Kidney (tissue), 14 donors: Measurements from ENCODE around the gene NRXN3. TPM values are rescaled to one million over a fixed set of nuclear protein-coding genes. Genes with fewer than 3 reads are reported as not detected.
A peak's percentile ranks its signal among the peaks of the same experiment; 100 is the strongest.

ENCODE experiments used
- DNase-seq, 5 donors: peaks; one replicate each; pipeline ENCODE4 v3.0.0-alpha.2; 2013 to 2020
- FAIRE-seq: peaks from 2 replicates; lab custom pipeline; 2012; peaks lifted over from hg19 to GRCh38; lab: Jason Lieb, UNC
- H3K27ac ChIP-seq, 2 donors: one replicate each; pipeline ENCODE4 v1.7.0; 2013; ENCODE audit warnings: low read depth in 2 of 2, low read length in 2 of 2, inconsistent platforms in 1 of 2
- H3K27me3 ChIP-seq: one replicate; pipeline ENCODE4 v1.7.1; 2013; ENCODE audit warnings: low read length, inconsistent platforms; ENCODE audit not compliant: control insufficient read depth, insufficient read depth
- H3K36me3 ChIP-seq, 3 donors: one replicate each; pipeline versions ENCODE4 v1.7.0 to v1.7.1; 2013; ENCODE audit warnings: low read length in 3 of 3, control low read depth in 1 of 3, inconsistent platforms in 1 of 3; ENCODE audit not compliant: insufficient read depth in 3 of 3, control insufficient read depth in 2 of 3
- H3K4me1 ChIP-seq, 3 donors: one replicate each; pipeline versions ENCODE4 v1.7.0 to v1.7.1; 2013; ENCODE audit warnings: low read length in 3 of 3, inconsistent platforms in 1 of 3, low read depth in 1 of 3; ENCODE audit not compliant: control insufficient read depth in 2 of 3, insufficient read depth in 2 of 3
- H3K4me3 ChIP-seq, 3 donors: one replicate each; pipeline versions ENCODE4 v1.7.0 to v1.8.1; 2013; ENCODE audit warnings: low read length in 3 of 3, control low read depth in 1 of 3, inconsistent platforms in 1 of 3
- H3K9ac ChIP-seq, 3 donors: one replicate each; pipeline versions ENCODE4 v1.7.0 to v1.7.1; 2013; ENCODE audit warnings: low read length in 3 of 3, control low read depth in 1 of 3, inconsistent platforms in 1 of 3
- H3K9me3 ChIP-seq, 3 donors: one replicate each; pipeline versions ENCODE4 v1.7.0 to v1.7.1; 2013; ENCODE audit warnings: low read length in 3 of 3, control low read depth in 1 of 3, inconsistent platforms in 1 of 3; ENCODE audit not compliant: control insufficient read depth in 2 of 3, insufficient read depth in 1 of 3
- intact Hi-C: fragments of 100-400 bp; cut with DNase I; formaldehyde crosslinking; loops from one replicate; pipeline ENCODE4 v1.11.1; 2022
- polyA plus RNA-seq: library from polyadenylated mRNA; stranded (reverse); fragments of 350-450 nt; fragmentation: Illumina TruSeq; extraction: RNeasy Lipid Tissue Mini Kit (QIAGEN cat#74804); gene quantifications from one replicate; pipeline ENCODE4 v1.2.3, GENCODE V29; 2014; ENCODE audit warnings: low read depth, low replicate concordance; ENCODE audit not compliant: insufficient read depth
- total RNA-seq: library from RNA; stranded (reverse); fragmentation: NEBNext Ultra II Directional; extraction: Animal tissue kit (Norgen Biotek cat#: 25700); gene quantifications from one replicate; pipeline ENCODE4 v1.2.1, GENCODE V29; 2021
- TF ChIP-seq, protein P1 (sequence below): IDR thresholded peaks from 3 replicates; pipeline ENCODE4 v1.5.1; 2012; ENCODE audit warnings: mild to moderate bottlenecking, moderate library complexity, borderline replicate concordance; ENCODE audit not compliant: insufficient read depth; ENCODE audit errors: extremely low read depth
- donor health status: control.
- donor health status: control.
- donor health status: control.
- donor health status: control.
- donor health status: control.
- donor health status: DM: yes; HTN: yes; CAD: no.
- donor health status: Normal renal cell carcinoma (clear cell type).

NRXN3 gene
- total and polyA plus RNA-seq, 2 donors from 2014 or later = 1.5 to 2.4 TPM

- DNase-seq (no peak), FAIRE-seq (no peak)
- no peaks in the 10 kb centered on the region for H3K36me3 ChIP-seq
- TF ChIP-seq, protein P1, sequence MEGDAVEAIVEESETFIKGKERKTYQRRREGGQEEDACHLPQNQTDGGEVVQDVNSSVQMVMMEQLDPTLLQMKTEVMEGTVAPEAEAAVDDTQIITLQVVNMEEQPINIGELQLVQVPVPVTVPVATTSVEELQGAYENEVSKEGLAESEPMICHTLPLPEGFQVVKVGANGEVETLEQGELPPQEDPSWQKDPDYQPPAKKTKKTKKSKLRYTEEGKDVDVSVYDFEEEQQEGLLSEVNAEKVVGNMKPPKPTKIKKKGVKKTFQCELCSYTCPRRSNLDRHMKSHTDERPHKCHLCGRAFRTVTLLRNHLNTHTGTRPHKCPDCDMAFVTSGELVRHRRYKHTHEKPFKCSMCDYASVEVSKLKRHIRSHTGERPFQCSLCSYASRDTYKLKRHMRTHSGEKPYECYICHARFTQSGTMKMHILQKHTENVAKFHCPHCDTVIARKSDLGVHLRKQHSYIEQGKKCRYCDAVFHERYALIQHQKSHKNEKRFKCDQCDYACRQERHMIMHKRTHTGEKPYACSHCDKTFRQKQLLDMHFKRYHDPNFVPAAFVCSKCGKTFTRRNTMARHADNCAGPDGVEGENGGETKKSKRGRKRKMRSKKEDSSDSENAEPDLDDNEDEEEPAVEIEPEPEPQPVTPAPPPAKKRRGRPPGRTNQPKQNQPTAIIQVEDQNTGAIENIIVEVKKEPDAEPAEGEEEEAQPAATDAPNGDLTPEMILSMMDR = no peak
- no peaks in the 10 kb centered on the region for H3K27me3 ChIP-seq
- intact Hi-C loops = no loop called here
- H3K27ac ChIP-seq = no peak overlapping the region
- H3K9me3 ChIP-seq = no peaks in the 10 kb centered on the region
- no peak overlapping the region for H3K4me3 ChIP-seq
- H3K9ac ChIP-seq = no peak overlapping the region
- H3K4me1 ChIP-seq = no peaks in the 10 kb centered on the region
These were observed 1616.3 kb downstream of the NRXN3 start for GRCh38 chr14:79786522-79786921.

DNA sequence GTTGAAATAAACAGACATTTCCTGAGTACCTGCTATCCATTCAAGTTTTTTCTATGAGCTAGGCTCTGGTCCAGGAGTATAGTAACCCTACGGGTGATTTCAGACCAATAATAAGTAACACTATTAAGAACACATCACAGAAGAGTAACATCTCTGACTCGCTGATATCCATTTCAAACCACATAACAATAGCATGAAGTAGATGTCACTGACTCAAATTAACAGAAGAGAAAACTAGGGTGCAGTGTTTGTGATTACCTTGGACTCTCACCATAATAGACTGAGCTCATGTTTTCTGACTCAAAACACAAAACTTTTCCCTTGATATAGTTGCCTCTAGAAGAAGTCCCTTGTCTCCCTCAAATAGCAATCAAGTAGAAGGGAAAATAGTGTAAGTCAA, 1618.2 kb downstream of the NRXN3 start:
- Histone ChIP-seq H3K4me1 (no peaks in the 10 kb centered on the region), H3K27ac (no peak overlapping the region), H3K4me3 (no peak overlapping the region), H3K9me3 (no peaks in the 10 kb centered on the region), H3K9ac (no peak overlapping the region), H3K36me3 (no peaks in the 10 kb centered on the region), H3K27me3 (no peaks in the 10 kb centered on the region)
- DNase-seq = no peak
- TF ChIP-seq, protein P1 = no peak
- intact Hi-C loops = no loop called here
- no peak for FAIRE-seq

- no peak overlapping the region for H3K4me3 ChIP-seq
- intact Hi-C loops = no loop called here
- H3K27ac ChIP-seq = no peak overlapping the region
- H3K9me3 ChIP-seq = no peaks in the 10 kb centered on the region
- TF ChIP-seq, protein P1 = no peak
- H3K36me3 ChIP-seq = no peaks in the 10 kb centered on the region
- no peak for DNase-seq
- no peaks in the 10 kb centered on the region for H3K4me1 ChIP-seq
- FAIRE-seq = peak; percentile 78
- no peak overlapping the region for H3K9ac ChIP-seq
- H3K27me3 ChIP-seq = no peaks in the 10 kb centered on the region
These were observed 1621.0 kb downstream of the NRXN3 start for GRCh38 chr14:79791055-79791732.
